ENCODE measurements around the gene BCKDHA.

GRCh38 chr19:41355802-41356201 is 41.8 kb upstream of the BCKDHA start:
- TF ChIP-seq ZNF384 (IDR thresholded peaks at IDR 0.05) (no peak), TARDBP (IDR thresholded peaks at IDR 0.05) (no peak)
